Endometrial microvascular endothelial cells (primary cell): Measurements from ENCODE around the gene TNK2. TPM values are rescaled to one million over a fixed set of nuclear protein-coding genes. Genes with fewer than 3 reads are reported as not detected.
"Not testable (repeated sequence)": the region's sequence is repeated elsewhere in the genome, so short reads cannot be mapped to it uniquely, and the experiment has no call there.

Source experiments
- in situ Hi-C: cut with HindIII; loops from 2 replicates; pipeline ENCODE4 v1.10.0; 2017; ENCODE audit warnings: low sequenced_read_pairs, low pct_unique_long_range_greater_than_20kb; ENCODE audit errors: inconsistent ontology term
- total RNA-seq: library from RNA; depleted of rRNA; stranded (reverse); fragments of >200 nt; gene quantifications from one replicate; pipeline ENCODE4 v1.2.3, GENCODE V29; 2015; ENCODE audit errors: inconsistent ontology term

Gene TNK2
- total RNA-seq, 1 donor from 2014 or later: 10.6 TPM

DNA sequence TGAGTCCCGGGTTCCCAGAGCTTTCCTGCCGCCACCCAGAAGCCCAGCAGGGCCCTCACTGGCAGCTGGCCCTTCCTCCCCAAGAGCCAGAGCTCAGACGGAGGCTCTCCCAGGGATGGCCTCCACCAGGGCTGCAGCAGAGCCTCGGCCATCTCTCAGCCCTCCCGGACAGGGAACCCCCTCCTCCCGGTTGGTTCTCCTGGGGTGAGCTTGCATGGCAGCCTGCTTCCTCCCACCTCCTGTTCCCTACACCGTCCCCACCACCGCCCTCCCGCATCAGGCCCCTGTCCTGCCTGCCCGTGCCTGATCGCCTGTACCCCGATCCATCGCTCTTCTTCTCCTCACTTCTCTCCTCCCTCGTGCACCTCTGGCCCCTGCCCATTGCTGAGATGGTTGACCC is 72.6 kb downstream of the TNK2 start:
- in situ Hi-C loops: no loop called here

DNA sequence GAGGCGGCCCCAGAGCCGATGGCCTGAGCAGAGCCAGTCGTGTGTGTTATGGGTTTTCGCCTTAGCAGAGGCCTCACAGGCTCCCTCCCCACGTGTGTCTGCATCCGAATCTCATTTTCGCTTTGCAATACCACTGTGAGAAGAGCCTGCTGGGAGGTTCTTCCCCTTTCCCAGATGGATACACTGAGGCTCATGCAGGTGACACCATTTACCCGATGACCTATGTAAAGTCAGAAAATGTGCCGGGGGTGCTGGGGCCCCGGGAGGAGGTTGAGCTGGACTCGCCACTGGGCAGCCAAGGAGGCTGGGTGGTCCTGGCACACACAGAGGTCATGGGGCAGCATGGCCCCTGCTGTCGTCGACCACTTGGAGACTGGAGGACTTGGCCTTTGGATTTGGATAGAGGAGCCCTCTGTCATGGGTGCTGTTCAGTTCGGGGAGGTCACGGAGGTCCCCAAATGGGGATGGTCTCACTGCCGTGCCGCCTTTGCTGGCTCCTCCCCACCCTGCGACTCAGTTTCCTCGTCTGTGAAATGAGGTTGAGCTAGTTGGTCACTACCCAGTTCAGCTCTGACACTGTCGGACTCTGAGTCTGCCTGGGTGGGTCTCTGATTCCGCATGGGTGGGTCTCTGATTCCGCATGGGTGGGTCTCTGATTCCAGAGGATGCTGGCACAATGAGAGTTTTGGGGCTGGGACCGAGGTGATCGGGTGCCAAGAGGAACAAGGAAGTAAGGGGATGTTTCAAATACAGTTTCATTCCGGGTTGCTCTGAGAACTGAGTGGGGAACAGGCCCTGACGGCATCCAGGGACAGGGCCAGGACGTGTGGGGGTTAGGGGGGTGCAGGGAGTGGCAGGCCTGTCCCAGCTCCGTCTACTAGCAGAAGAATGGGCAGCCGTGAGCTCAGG is 73.4 kb downstream of the TNK2 start:
- in situ Hi-C loops: no loop called here

DNA sequence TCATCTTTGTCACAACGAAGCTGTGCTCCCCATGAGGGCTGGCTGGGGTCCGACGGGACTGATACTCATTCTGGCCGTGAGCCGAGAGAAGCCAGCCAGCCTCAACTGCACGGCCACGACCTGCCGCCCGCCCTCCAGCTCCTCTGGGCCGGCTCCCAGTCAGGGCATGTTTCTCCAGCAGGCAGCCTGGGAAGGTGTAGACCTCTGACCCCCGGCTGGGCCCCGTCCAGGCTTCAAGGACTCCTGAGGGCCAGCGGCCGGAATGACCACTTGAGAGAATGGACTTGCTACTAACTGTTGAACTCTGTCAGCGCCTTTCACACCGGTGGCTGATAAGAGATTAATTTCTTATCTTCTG is 78.5 kb downstream of the TNK2 start:
- in situ Hi-C loops: no loop called here

DNA sequence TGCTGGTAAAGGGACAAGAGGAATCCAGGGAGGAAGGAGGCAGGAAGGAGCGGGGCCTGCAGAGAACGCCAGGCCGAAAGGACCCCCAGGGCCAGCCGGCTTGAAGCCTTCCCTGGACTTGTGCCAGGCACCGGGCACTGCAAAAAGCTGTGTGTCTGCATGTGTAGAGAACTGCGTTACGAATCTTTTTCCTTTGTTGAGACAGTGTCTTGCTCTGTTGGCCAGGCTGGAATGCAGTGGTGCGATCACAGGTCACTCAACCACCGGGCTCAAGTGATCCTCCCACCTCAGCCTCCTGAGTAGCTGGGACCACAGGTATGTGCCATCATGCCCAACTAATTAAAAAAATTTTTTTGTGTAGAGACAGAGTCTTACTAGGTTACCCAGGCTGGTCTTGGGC is 79.6 kb downstream of the TNK2 start:
- in situ Hi-C loops: no loop called here

DNA sequence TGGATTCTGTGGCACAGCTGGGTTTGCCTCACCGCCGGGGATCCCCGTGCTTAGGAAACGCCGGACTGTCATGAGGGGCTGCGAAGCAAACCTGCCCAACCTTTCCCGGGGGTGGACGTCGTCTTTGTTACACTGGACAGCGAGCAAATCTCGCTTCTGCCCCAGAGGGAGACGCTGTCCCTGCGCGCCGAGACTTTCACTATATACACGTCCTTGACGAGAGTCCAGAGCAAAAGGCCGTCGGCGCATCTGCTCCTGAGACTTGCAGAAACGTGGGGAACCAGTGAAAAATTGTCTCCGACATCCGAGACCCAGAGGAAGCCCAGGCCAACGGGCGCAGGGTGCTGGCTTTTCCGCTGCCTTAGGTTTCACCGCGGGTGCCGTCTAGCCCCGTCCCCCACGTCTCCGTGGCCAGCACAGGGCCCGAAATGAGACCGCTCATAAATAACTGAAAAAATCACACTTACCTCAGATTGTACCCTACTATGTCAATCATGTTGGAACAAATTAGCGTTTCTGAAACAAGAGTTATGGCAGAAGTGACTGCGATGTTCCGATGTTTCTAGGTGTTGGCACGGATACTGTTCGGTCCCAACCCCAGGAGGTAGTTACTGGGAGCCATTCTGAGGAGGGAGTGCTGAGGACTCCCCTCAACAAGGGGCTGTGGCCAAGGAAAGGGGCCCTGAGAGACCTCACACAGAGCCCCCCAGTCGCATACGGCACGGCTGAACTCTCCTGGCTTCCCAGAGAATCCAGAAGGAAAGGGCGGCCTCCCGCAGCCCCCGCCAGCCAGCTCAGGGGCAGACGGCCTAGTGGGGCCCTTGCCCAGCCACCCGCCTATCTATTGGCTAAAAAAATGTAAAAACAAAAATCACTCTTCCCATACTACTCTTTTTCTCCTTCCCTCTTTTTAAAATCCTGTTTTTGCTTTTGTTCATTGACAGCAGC is 82.2 kb downstream of the TNK2 start:
- in situ Hi-C loops: no loop called here

DNA sequence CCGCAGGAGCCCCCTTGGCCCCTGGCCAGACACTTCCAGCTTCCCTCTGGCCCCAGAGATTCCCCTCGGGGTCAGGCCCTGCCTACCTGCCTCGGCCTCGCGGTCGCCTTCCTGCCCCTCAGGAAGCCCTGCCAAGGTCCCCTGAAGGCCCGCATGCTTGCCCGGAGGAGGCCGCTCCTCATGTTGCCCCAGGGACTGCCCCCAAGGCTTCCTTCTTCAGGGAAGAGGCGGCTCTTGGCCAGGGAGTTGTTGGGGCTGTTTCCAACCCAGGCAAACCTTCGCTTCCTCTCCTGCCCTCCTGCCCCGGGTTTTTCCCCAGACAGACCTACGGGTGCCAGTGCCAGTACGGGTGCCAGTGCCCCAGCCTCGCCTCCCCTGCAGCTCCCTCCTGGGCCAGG is 83.2 kb downstream of the TNK2 start:
- in situ Hi-C loops: no loop called here

DNA sequence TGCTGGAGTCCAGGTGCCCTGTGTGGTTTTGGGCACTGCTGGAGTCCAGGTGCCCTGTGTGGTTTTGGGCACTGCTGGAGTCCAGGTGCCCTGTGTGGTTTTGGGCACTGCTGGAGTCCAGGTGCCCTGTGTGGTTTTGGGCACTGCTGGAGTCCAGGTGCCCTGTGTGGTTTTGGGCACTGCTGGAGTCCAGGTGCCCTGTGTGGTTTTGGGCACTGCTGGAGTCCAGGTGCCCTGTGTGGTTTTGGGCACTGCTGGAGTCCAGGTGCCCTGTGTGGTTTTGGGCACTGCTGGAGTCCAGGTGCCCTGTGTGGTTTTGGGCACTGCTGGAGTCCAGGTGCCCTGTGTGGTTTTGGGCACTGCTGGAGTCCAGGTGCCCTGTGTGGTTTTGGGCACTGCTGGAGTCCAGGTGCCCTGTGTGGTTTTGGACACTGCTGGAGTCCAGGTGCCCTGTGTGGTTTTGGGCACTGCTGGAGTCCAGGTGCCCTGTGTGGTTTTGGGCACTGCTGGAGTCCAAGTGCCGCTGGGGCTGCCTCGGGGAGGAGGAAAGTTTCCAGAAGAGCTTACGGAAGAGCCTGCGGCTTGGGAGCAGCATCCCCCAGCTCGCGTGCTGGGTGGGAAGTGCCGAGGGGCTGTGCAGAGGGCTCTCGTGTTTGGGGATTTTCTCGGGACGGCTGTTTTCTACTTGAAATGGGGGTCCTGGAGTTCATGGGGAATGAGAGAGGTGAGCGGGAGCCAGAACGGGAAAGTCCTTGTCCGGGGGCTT is 83.7 kb downstream of the TNK2 start:
- in situ Hi-C loops: not testable (repeated sequence)

DNA sequence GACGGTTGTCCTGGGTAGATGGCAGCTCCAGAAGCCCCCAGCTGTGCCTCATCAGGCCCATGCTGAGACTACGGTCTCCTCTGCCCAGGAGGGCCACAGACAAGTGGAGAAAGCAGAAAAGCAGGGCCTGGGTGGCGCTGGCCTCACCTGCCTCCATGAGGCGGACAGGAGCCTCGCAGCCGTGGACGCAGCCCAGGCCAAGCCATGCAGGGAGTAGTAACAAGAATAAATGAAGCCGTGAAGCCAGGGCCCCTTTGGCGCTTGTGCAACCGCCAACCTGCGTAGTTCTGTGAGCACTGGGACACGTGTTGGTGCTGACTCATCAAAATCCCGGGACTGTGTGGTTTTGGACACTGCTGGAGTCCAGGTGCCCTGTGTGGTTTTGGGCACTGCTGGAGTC is 84.4 kb downstream of the TNK2 start:
- in situ Hi-C loops: no loop called here

DNA sequence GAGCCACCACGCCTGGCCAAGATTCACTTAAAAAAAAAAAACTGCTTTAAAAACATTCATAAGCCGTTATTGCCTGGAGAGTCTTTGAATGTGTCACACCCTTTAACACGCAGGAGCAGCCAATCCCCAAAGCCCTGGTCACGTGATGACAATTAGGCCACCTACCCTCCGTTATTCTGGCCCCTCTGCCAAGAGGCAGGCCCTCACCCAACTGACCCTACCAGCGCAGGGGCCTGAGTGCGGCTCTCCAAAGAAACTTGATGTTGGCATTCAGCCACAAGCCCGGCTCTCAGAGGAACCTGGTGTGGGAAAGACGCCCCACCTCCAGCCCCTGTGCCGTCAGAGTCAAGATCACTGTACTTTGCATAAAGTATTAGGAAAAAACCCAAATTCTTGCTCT is 85.1 kb downstream of the TNK2 start:
- in situ Hi-C loops: no loop called here

DNA sequence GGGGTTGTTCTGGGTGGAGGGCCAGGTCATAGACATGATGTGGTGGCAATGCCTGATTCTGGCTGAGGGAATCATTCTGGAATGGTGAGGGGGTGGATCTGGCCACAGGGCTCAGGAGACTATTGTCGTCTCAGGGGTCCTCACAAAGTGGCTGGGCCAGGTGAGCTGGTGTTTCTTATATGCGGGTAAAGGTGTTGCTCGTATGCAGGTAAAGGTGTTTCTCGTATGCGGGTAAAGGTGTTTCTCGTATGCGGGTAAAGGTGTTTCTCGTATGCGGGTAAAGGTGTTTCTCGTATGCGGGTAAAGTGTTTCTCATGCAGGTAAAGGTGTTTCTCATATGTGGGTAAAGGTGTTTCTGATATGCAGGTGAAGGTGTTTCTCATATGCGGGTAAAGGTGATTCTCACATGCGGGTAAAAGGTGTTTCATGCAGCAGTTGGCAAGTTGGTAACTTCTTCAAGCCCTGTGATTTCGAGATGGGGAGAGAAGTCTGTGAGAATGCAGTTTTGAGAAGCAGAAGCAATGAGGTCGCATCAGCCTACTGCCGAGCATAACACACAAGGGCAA is 86.1 kb downstream of the TNK2 start:
- in situ Hi-C loops: no loop called here

DNA sequence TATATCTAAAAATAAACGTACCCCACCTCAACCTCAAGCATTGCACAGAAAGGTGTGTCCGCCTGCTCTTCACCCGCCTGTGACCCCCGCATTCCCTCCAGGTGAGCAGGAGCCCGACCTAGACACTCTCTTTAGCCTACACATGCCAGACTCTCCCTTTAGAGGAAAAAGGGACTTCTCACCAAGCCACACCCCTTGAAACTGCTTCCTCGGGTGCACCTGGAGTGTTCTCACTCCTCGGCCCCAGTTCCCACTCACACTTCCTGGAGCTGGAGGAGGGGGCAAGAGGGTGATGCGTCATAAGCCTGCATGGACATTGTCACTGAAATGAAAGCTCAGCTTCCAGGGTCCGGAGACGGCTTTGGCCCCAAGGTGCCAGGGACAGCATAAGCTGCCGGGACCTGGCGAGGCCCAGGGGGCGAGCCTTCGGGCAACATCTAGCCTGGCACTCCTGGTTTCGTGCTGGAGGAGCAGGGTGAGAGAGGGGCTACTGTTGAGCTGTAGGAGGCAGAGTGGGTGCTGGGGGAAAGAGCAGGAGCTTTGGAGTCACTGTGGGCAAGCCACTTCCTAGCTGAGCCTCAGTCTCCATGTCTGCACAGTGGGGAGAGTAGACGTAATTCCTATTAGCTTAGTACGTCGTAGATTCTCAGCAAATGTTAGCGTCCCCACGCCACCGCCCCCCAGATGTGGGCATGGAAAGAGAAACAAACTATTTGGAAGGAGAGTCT is 86.8 kb downstream of the TNK2 start:
- in situ Hi-C loops: no loop called here

DNA sequence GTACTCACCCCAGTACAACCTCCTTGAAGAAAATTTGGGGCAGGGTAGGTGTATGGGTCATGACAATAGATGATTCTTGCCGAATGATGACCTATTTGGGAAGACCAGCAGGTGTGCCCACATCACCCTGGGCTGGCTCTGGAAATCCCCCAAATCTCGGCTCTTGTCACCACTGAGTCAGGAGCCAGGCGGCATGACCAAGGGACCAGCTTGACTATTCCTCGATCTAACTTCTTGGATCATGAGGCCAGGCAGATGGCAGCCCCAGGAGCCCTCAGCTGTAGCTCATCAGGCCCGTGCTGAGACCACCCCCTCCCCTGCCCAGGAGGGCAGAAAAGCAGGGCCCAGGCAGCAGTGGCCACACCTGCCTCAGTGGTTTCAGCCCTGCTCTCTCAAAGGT is 87.5 kb downstream of the TNK2 start:
- in situ Hi-C loops: no loop called here

DNA sequence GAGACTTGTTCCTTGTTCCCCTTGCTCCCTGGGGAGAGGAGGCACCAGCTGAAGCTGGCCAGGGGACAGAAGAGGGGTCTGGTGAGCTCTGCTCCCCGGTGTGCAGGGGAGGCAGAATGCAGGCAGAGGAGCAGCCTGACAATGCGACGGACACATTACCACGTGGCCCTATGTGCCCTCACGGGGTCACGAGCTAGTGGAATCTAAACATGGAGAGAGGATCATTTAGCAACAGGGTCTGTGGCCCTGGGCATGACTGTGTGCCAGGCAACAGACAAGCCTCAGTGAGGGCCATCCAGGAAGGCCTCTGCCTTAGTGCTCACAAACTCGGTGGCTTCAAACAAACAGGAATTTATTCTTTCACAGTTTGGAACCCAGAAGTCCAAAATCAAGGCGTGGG is 88.2 kb downstream of the TNK2 start:
- in situ Hi-C loops: no loop called here

DNA sequence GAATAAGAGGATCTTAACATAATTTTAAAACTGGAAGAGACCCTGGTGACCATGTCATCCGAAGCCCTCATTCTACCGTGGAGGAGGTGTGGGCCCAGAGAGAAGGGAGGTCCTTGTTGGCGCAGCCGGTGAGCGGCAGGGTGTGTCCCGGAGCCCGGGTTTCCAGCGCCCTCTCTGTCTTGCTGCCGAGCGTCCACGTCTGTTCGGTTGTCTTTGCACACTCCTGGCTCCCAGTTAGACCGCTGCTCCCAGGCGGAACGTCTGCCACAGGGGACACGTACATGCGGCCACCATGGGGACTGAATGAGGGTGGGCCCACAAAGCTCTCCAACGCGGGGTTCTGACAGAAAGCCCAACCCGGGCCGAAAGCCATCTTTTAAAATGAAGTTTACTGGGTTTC is 90.0 kb downstream of the TNK2 start:
- in situ Hi-C loops: no loop called here

DNA sequence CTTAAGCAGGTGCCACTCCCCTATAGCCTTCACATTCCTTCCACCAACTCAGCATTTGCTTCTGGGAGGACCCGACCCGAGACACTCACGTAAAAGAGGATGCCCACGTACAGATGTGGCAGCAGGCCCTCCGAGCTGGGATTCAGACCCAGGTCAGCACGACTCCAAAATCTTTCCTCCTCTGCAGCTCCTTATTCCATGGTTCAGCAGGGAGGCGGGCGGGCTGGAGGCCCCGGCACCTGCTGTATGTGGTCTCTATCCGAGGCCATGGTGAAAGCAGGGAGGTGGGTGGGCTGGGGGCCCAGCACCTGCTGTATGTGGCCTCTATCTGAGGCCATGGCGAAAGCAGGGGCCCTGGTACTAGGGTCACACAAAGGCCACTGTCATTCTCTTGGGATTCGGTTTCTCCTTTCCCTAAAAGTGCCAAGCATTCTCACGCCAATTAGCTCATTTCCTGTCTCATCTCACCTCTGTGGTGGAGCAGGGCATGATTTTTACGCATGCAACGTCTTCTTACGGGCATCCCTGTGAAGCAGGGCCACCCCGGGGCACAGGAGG is 90.7 kb downstream of the TNK2 start:
- in situ Hi-C loops: no loop called here

DNA sequence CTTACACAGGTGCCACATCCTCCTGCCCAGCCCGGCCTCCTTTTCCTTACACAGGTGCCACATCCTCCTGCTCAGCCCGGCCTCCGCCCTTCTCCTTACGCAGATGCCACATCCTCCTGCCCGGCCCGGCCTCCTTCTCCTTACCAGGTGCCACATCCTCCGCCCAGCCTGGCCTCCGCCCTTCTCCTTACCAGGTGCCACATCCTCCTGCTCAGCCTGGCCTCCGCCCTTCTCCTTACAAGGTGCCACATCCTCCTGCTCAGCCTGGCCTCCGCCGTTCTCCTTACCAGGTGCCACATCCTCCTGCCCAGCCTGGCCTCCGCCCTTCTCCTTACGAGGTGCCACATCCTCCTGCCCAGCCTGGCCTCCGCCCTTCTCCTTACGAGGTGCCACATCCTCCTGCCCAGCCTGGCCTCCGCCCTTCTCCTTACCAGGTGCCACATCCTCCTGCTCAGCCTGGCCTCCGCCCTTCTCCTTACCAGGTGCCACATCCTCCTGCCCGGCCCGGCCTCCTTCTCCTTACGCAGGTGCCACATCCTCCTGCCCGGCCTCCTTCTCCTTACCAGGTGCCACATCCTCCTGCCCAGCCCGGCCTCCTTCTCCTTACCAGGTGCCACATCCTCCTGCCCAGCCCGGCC is 92.0 kb downstream of the TNK2 start:
- in situ Hi-C loops: not testable (repeated sequence)

DNA sequence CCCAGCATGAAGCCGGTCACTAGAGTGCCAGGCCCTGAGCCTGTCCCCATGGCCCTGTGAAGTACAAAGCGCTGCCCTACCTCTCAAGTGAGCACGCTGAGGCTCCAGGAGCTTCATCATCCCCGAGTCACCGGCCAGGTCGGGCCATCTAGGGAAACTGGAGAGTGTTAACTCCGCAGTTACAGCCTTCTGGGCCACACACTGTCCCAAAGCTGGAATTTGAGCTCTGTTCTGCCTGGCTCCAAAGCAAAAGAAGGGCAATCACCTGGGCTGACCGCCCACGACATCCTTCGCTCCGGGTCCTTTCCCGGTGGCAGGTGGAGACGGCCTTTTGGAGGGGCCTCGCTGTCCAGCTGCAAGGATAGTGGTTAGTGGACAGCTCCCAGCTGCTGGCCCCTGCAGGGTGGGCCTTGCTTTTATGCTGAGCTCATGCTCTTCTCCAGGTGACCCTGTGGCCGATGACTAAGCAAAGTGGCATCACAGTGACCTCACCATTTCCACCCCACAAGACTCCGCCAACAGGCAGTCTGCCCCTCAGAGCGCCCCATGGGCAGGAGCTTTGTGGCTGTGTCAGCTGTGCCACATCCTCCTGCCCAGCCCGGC is 93.1 kb downstream of the TNK2 start:
- in situ Hi-C loops: no loop called here
